Measurements from ENCODE around the gene SH2B3.

SH2B3 gene

DNA sequence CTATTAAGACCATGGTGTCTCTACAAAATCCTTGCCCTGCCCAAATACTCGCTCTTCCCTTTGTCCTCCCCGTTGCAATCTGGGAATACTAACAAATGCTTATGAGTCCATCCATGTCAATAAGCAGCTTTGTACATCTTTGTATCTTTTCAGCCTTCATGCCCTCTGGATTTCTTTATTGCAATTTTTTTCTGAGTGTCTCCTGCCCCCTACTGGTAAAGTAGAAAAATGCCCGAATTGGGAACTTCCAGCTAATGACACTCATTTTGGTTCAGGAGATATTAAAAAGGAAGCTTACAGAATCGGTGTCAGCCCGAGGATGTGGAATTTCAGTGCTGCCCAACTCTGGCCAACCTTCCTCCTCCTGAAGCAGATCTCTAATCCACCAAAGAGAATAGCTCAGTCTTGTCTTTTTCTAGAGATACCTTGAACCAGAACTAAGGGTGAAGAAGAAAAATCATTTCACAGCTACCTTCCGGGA is 46.0 kb downstream of the SH2B3 start:
- Histone ChIP-seq H2AFZ (ENCODE audit: low read length) (no peak overlapping the region), H4K20me1 (ENCODE audit: insufficient read depth, low read length) (no peaks in the 10 kb centered on the region), H3K9ac (ENCODE audit: low read length) (no peak overlapping the region), H3F3A (ENCODE audit: insufficient read depth, low read length) (no peaks in the 10 kb centered on the region), H3K36me3 (replicated peaks; ENCODE audit: insufficient read depth, low read length) (no peaks in the 10 kb centered on the region), H3K27me3 (replicated peaks; ENCODE audit: insufficient read depth, low read length) (no peaks in the 10 kb centered on the region), H3K79me2 (ENCODE audit: low read length) (no peaks in the 10 kb centered on the region; the same call in 1 of the 2 replicates), H3K9me3 (replicated peaks; ENCODE audit: insufficient read depth, low read length) (no peaks in the 10 kb centered on the region), H3K4me3 (ENCODE audit: low read length) (no peak overlapping the region), H3K27ac (ENCODE audit: low read length) (no peak overlapping the region), H3K9me2 (replicated peaks; ENCODE audit: insufficient read depth, low read length) (no peaks in the 10 kb centered on the region), H3K4me2 (ENCODE audit: low read depth, low read length) (no peak overlapping the region), H3K4me1 (ENCODE audit: low read length) (0 out of 2 replicates have a peak, but pooled peaks cover 6% of the 10 kb centered on the region)
- TF ChIP-seq EZH2phosphoT487 (IDR thresholded peaks at IDR 0.05; ENCODE audit: low read length) (no peak), CTCF (IDR thresholded peaks at IDR 0.05; ENCODE audit: low read length) (peak; percentile 58)
- DNase-seq = peak; percentile 33

DNA sequence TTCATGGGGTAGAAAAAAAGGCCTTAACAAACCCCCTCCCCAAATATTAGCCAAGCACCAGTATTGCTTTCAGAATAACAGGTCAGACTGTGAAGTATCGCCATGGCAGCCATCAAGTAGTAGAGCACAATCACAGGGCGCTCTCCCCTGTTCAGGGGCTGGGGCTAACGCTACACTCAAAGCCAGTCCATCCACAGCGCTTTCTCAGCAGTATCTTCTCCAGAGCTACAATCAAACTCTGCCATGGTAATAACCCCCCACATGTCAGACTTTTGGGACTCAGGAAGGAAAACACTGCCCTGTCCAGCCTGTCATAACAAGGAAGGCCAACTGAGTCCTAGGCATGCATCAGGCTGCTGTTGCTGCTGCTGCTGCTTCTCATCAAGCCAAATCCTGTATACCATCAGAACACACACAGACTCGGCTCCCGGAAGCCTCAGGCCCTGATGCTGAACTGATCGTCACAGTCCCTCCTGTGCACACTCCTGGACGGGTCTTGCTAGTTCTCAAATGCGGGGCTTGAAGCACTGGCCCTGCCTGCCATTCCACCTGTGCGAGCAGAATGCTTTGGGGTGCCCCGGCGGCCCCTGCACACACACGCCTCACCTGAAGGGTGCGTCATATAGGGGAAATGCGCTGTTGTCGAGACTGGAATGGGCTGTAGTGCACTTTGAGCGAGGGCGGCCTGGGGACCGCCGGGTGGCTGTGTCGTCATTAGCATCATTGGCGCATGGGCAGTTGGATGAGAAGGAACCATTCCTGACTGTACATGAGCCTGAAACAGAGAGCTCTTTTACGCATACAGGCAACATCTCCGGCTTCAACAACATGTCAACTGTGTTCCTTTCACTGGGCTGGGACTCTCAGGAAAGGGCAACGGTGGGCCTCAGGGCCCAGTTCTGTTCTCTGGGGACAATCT is 47.6 kb downstream of the SH2B3 start:
- Histone ChIP-seq H2AFZ (ENCODE audit: low read length) (no peak overlapping the region), H3K9ac (ENCODE audit: low read length) (no peak overlapping the region), H3K4me2 (ENCODE audit: low read depth, low read length) (no peak overlapping the region), H3K36me3 (replicated peaks; ENCODE audit: insufficient read depth, low read length) (no peaks in the 10 kb centered on the region), H3K79me2 (ENCODE audit: low read length) (no peaks in the 10 kb centered on the region; the same call in 1 of the 2 replicates), H3K27me3 (replicated peaks; ENCODE audit: insufficient read depth, low read length) (no peaks in the 10 kb centered on the region), H3K9me3 (replicated peaks; ENCODE audit: insufficient read depth, low read length) (no peaks in the 10 kb centered on the region), H3K4me1 (ENCODE audit: low read length) (0 out of 2 replicates have a peak, but pooled peaks cover 6% of the 10 kb centered on the region), H3K9me2 (replicated peaks; ENCODE audit: insufficient read depth, low read length) (no peaks in the 10 kb centered on the region), H3K4me3 (ENCODE audit: low read length) (no peak overlapping the region), H3K27ac (ENCODE audit: low read length) (no peak overlapping the region), H3F3A (ENCODE audit: insufficient read depth, low read length) (no peaks in the 10 kb centered on the region), H4K20me1 (ENCODE audit: insufficient read depth, low read length) (no peaks in the 10 kb centered on the region)
- DNase-seq = no peak
- TF ChIP-seq CTCF (IDR thresholded peaks at IDR 0.05; ENCODE audit: low read length) (no peak), EZH2 (optimal IDR thresholded peaks at IDR 0.05; ENCODE audit: low read depth, low read length) (no peak), EZH2phosphoT487 (IDR thresholded peaks at IDR 0.05; ENCODE audit: low read length) (no peak)

DNA sequence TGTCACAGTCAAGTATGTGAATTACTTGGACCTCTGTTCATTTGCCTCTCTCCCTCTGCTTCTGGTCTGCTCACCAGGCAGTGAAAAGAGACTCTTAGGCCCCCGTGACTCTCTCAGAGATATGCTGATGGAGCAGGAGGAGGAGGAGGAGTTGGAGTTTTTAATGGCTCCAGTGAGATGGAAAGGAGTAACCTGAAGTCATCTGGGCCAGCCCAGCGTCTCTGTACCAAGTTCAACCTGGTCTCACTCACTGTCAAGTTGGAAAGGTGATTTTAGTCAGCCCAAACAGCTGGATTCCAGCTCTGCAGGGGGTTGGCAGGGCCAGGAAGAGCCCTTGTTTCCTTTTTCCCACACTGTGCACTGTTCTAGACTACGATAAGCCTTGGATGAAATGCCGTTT is 48.6 kb downstream of the SH2B3 start:
- no peak overlapping the region for H2AFZ ChIP-seq (ENCODE audit: low read length)
- no peak overlapping the region for H3K4me2 ChIP-seq (ENCODE audit: low read depth, low read length)
- H3K27me3 ChIP-seq (replicated peaks; ENCODE audit: insufficient read depth, low read length) = no peaks in the 10 kb centered on the region
- DNase-seq = no peak
- no peaks in the 10 kb centered on the region for H3F3A ChIP-seq (ENCODE audit: insufficient read depth, low read length)
- H3K79me2 ChIP-seq (ENCODE audit: low read length) = no peaks in the 10 kb centered on the region; the same call in 1 of the 2 replicates
- H3K4me3 ChIP-seq (ENCODE audit: low read length) = no peak overlapping the region
- H3K9me2 ChIP-seq (replicated peaks; ENCODE audit: insufficient read depth, low read length) = no peaks in the 10 kb centered on the region
- no peak overlapping the region for H3K27ac ChIP-seq (ENCODE audit: low read length)
- no peaks in the 10 kb centered on the region for H3K9me3 ChIP-seq (replicated peaks; ENCODE audit: insufficient read depth, low read length)
- no peak overlapping the region for H3K9ac ChIP-seq (ENCODE audit: low read length)
- H4K20me1 ChIP-seq (ENCODE audit: insufficient read depth, low read length) = no peaks in the 10 kb centered on the region
- no peaks in the 10 kb centered on the region for H3K4me1 ChIP-seq (ENCODE audit: low read length)
- no peak for TF ChIP-seq EZH2phosphoT487 (IDR thresholded peaks at IDR 0.05; ENCODE audit: low read length)
- TF ChIP-seq EZH2 (optimal IDR thresholded peaks at IDR 0.05; ENCODE audit: low read depth, low read length) = no peak
- no peak for TF ChIP-seq CTCF (IDR thresholded peaks at IDR 0.05; ENCODE audit: low read length)
- no peaks in the 10 kb centered on the region for H3K36me3 ChIP-seq (replicated peaks; ENCODE audit: insufficient read depth, low read length)
